Measurements from ENCODE around the gene DYNLT1.
"Not testable (repeated sequence)": the region's sequence is repeated elsewhere in the genome, so short reads cannot be mapped to it uniquely, and the experiment has no call there.

DYNLT1 gene

GRCh38 chr6:158642097-158642601 lies 2.4 kb downstream of the DYNLT1 start:
- in situ Hi-C loops (cut with HindIII; ENCODE audit: low sequenced_read_pairs): no loop called here

GRCh38 chr6:158640519-158640918 lies 4.0 kb downstream of the DYNLT1 start:
- in situ Hi-C loops (cut with HindIII; ENCODE audit: low sequenced_read_pairs): no loop called here

GRCh38 chr6:158639056-158639455 lies 5.5 kb downstream of the DYNLT1 start:
- in situ Hi-C loops (cut with HindIII; ENCODE audit: low sequenced_read_pairs): no loop called here

GRCh38 chr6:158638324-158638854 lies 6.2 kb downstream of the DYNLT1 start:
- in situ Hi-C loops (cut with HindIII; ENCODE audit: low sequenced_read_pairs): no loop called here

GRCh38 chr6:158636778-158637177 lies 7.8 kb downstream of the DYNLT1 start:
- in situ Hi-C loops (cut with HindIII; ENCODE audit: low sequenced_read_pairs): no loop called here

GRCh38 chr6:158635427-158636073 lies 9.0 kb downstream of the DYNLT1 start:
- in situ Hi-C loops (cut with HindIII; ENCODE audit: low sequenced_read_pairs): no loop called here

GRCh38 chr6:158634695-158635426 lies 9.7 kb downstream of the DYNLT1 start:
- in situ Hi-C loops (cut with HindIII; ENCODE audit: low sequenced_read_pairs): no loop called here

- in situ Hi-C loops (cut with HindIII; ENCODE audit: low sequenced_read_pairs): no loop called here
Measured at GRCh38 chr6:158633127-158633526, 11.4 kb downstream of the DYNLT1 start.

GRCh38 chr6:158632538-158633119 lies 11.9 kb downstream of the DYNLT1 start:
- in situ Hi-C loops (cut with HindIII; ENCODE audit: low sequenced_read_pairs): not testable (repeated sequence)

GRCh38 chr6:158631678-158632537 lies 12.6 kb downstream of the DYNLT1 start:
- in situ Hi-C loops (cut with HindIII; ENCODE audit: low sequenced_read_pairs): no loop called here

GRCh38 chr6:158630938-158631616 lies 13.5 kb downstream of the DYNLT1 start:
- in situ Hi-C loops (cut with HindIII; ENCODE audit: low sequenced_read_pairs): no loop called here

- in situ Hi-C loops (cut with HindIII; ENCODE audit: low sequenced_read_pairs): no loop called here
Measured at GRCh38 chr6:158629367-158630221, 14.9 kb downstream of the DYNLT1 start.

- in situ Hi-C loops (cut with HindIII; ENCODE audit: low sequenced_read_pairs): no loop called here
Measured at GRCh38 chr6:158628542-158628941, 16.0 kb downstream of the DYNLT1 start.

GRCh38 chr6:158627940-158628211 lies 16.7 kb downstream of the DYNLT1 start:
- in situ Hi-C loops (cut with HindIII; ENCODE audit: low sequenced_read_pairs): no loop called here

- in situ Hi-C loops (cut with HindIII; ENCODE audit: low sequenced_read_pairs): no loop called here
Measured at GRCh38 chr6:158627168-158627939, 17.2 kb downstream of the DYNLT1 start.

- in situ Hi-C loops (cut with HindIII; ENCODE audit: low sequenced_read_pairs): no loop called here
Measured at GRCh38 chr6:158626360-158627167, 18.0 kb downstream of the DYNLT1 start.

- in situ Hi-C loops (cut with HindIII; ENCODE audit: low sequenced_read_pairs): no loop called here
Measured at GRCh38 chr6:158625881-158626305, 18.6 kb downstream of the DYNLT1 start.

All from DLD1 (cell line).